GM23338 (cell line): ENCODE results near the gene WEE2.

Experiments used
- CTCF ChIP-seq, 2 experiments: fragments of 200-600 bp in 1 of 2; sonication (generic) in 1 of 2; conservative IDR thresholded peaks; 2 replicates each; pipeline versions ENCODE4 v1.5.1 to v1.6.1; 2016 to 2017; ENCODE audit warnings: antibody characterized with exemption in 2 of 2, low read depth in 2 of 2, mild to moderate bottlenecking in 2 of 2, moderate library complexity in 1 of 2
- EZH2 ChIP-seq: fragments of 200-600 bp; sonication (generic); IDR thresholded peaks from one replicate; pipeline ENCODE4 v1.8.0; 2017; ENCODE audit warnings: antibody characterized with exemption, mild to moderate bottlenecking, low read depth; ENCODE audit not compliant: unreplicated experiment
- POLR2AphosphoS5 ChIP-seq: IDR thresholded peaks from 2 replicates; pipeline ENCODE4 v1.6.1; 2016; ENCODE audit warnings: antibody characterized with exemption, low read depth
- REST ChIP-seq: IDR thresholded peaks from one replicate; pipeline ENCODE4 v1.6.1; 2018; ENCODE audit warnings: antibody characterized with exemption; ENCODE audit not compliant: unreplicated experiment

GRCh38 chr7:141699860-141700259 lies 8.3 kb upstream of the WEE2 start:
- TF ChIP-seq EZH2 (no peak), CTCF (conservative IDR thresholded peaks at IDR 0.05; ENCODE audit: low read depth in 2 of 2) (no peak), REST (no peak), POLR2AphosphoS5 (no peak)
